SK-N-SH treated with all-trans-retinoic acid at 6 μM for 48 hours (cell line): Measurements from ENCODE around the gene JAK1.

Source experiments
- ATAC-seq: fragments of 200-7000 bp; cut with Tn5 transposase; 3 replicates; pipeline ENCODE4 v1.9.1; 2020; ENCODE audit warnings: mild to moderate bottlenecking, moderate library complexity
- BACH2 ChIP-seq: fragments of 250-450 bp; sonication (Bioruptor Pico); IDR thresholded peaks from 2 replicates; pipeline ENCODE4 v1.9.0; 2021; ENCODE audit warnings: mild to moderate bottlenecking, borderline replicate concordance
- CREB5 ChIP-seq: fragments of 250-450 bp; sonication (Bioruptor Pico); IDR thresholded peaks from 2 replicates; pipeline ENCODE4 v1.5.1; 2020; ENCODE audit warnings: low read depth, mild to moderate bottlenecking, moderate library complexity
- CSDC2 ChIP-seq: fragments of 250-450 bp; sonication (Bioruptor Pico); IDR thresholded peaks from 2 replicates; pipeline ENCODE4 v1.5.0; 2020; ENCODE audit warnings: mild to moderate bottlenecking, moderate library complexity
- ESRRG ChIP-seq: fragments of 250-450 bp; sonication (Bioruptor Pico); IDR thresholded peaks from 2 replicates; pipeline ENCODE4 v1.6.1; 2021; ENCODE audit warnings: mild to moderate bottlenecking
- GLIS3 ChIP-seq: fragments of 250-450 bp; sonication (Bioruptor Pico); IDR thresholded peaks from 2 replicates; pipeline ENCODE4 v1.5.0; 2020; ENCODE audit warnings: mild to moderate bottlenecking, moderate library complexity
- ISL1 ChIP-seq: fragments of 250-450 bp; sonication (Bioruptor Pico); IDR thresholded peaks from 2 replicates; pipeline ENCODE4 v2.1.2; 2022; ENCODE audit warnings: mild to moderate bottlenecking, moderate library complexity
- OSR1 ChIP-seq: fragments of 250-450 bp; sonication (Bioruptor Pico); IDR thresholded peaks from 2 replicates; pipeline ENCODE4 v1.8.0; 2022; ENCODE audit warnings: moderate library complexity, mild to moderate bottlenecking, inconsistent platforms
- PATZ1 ChIP-seq: fragments of 250-450 bp; sonication (Bioruptor Pico); IDR thresholded peaks from 2 replicates; pipeline ENCODE4 v1.8.0; 2020; ENCODE audit warnings: mild to moderate bottlenecking, moderate library complexity, borderline replicate concordance
- POU6F1 ChIP-seq: fragments of 250-450 bp; sonication (Bioruptor Pico); IDR thresholded peaks from 2 replicates; pipeline ENCODE4 v1.8.0; 2021; ENCODE audit warnings: low read depth, mild to moderate bottlenecking, moderate library complexity, borderline replicate concordance
- PPARA ChIP-seq: fragments of 250-450 bp; sonication (Bioruptor Pico); IDR thresholded peaks from 2 replicates; pipeline ENCODE4 v1.5.0; 2020; ENCODE audit warnings: mild to moderate bottlenecking, borderline replicate concordance
- RARB ChIP-seq: fragments of 250-450 bp; sonication (Bioruptor Pico); IDR thresholded peaks from 2 replicates; pipeline ENCODE4 v1.8.0; 2021; ENCODE audit warnings: mild to moderate bottlenecking, moderate library complexity
- SNAI2 ChIP-seq: fragments of 250-450 bp; sonication (Bioruptor Pico); IDR thresholded peaks from 2 replicates; pipeline ENCODE4 v1.5.0; 2020; ENCODE audit warnings: mild to moderate bottlenecking, moderate library complexity
- TOX ChIP-seq: fragments of 250-450 bp; sonication (Bioruptor Pico); IDR thresholded peaks from 2 replicates; pipeline ENCODE4 v1.8.0; 2021; ENCODE audit warnings: mild to moderate bottlenecking, moderate library complexity, borderline replicate concordance
- TSHZ2 ChIP-seq: fragments of 250-450 bp; sonication (Bioruptor Pico); IDR thresholded peaks from 2 replicates; pipeline ENCODE4 v1.5.0; 2020; ENCODE audit warnings: mild to moderate bottlenecking, moderate library complexity
- ZFP30 ChIP-seq: fragments of 450-650 bp; formaldehyde crosslinking; IDR thresholded peaks from 2 replicates; pipeline ENCODE4 v1.5.0; 2022; ENCODE audit warnings: mild to moderate bottlenecking, moderate library complexity
- ZNF565 ChIP-seq: fragments of 450-650 bp; formaldehyde crosslinking; conservative IDR thresholded peaks from 2 replicates; pipeline ENCODE4 v1.5.0; 2020; ENCODE audit warnings: low read depth, mild to moderate bottlenecking, moderate library complexity
- ZNF70 ChIP-seq: fragments of 450-650 bp; formaldehyde crosslinking; IDR thresholded peaks from 2 replicates; pipeline ENCODE4 v1.5.0; 2020; ENCODE audit warnings: mild to moderate bottlenecking, moderate library complexity
- ZNF8 ChIP-seq: fragments of 450-650 bp; formaldehyde crosslinking; IDR thresholded peaks from 2 replicates; pipeline ENCODE4 v1.5.0; 2020; ENCODE audit warnings: mild to moderate bottlenecking, moderate library complexity

The JAK1 gene

DNA sequence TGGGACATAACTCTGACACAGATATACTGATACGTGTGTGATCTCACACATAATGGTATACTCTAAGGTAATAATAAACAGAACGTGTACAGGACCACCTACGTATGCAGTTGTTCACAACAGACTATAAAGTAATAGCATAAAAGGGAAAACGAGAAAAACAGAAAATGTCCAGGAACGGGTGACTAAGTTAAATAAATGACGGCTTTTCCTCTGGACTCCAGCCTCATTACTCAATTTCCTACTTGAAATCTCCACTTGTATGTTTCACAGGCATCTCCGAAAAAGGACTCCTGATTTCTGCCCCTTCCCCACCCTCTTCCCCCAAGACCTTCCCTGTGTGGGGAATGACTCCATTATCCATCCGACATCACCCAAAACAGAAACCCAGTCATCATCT is 95.1 kb downstream of the JAK1 start:
- no peak for ATAC-seq
- TF ChIP-seq PPARA (CRISPR knock-in tag): no peak
- TF ChIP-seq TSHZ2 (CRISPR knock-in tag): no peak
- TF ChIP-seq BACH2 (CRISPR knock-in tag): no peak
- no peak for TF ChIP-seq RARB (CRISPR knock-in tag)
- TF ChIP-seq ZNF70 (CRISPR knock-in tag): no peak
- no peak for TF ChIP-seq POU6F1 (CRISPR knock-in tag)
- no peak for TF ChIP-seq ZNF565 (CRISPR knock-in tag)
- no peak for TF ChIP-seq ESRRG (CRISPR knock-in tag)
- no peak for TF ChIP-seq ZFP30
- no peak for TF ChIP-seq OSR1 (CRISPR knock-in tag)
- TF ChIP-seq CREB5 (CRISPR knock-in tag): no peak
- TF ChIP-seq, all 23 proteins: peak for 0

DNA sequence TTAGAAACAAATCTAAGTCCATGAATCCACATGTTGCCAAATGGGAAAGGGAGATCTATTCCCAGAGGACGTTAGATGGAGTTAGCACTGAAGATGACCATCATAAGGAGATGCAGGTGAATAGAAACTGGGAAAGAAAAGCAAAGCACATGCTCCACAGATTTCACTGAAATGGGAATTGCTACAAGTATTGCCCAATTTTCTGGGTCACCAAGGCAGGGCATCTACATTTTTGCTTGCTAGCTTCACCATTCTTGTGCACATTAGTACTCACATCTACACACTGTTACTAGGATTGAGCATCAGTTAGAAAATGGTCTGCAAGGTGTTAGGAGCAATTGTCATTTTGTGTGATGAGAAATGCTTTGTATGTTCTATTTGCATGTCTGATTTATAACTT is 99.1 kb downstream of the JAK1 start:
- no peak for ATAC-seq
- TF ChIP-seq SNAI2: no peak
- TF ChIP-seq ZNF565 (CRISPR knock-in tag): no peak
- no peak for TF ChIP-seq ISL1
- no peak for TF ChIP-seq ESRRG (CRISPR knock-in tag)
- no peak for TF ChIP-seq ZNF8 (CRISPR knock-in tag)
- TF ChIP-seq GLIS3 (CRISPR knock-in tag): no peak
- no peak for TF ChIP-seq TOX (CRISPR knock-in tag)
- no peak for TF ChIP-seq OSR1 (CRISPR knock-in tag)
- TF ChIP-seq ZFP30: no peak
- TF ChIP-seq CSDC2 (CRISPR knock-in tag): no peak
- TF ChIP-seq PATZ1: no peak

GRCh38 chr1:64866689-64867088 is 99.7 kb downstream of the JAK1 start:
- TF ChIP-seq ISL1: no peak
- no peak for TF ChIP-seq OSR1 (CRISPR knock-in tag)
- TF ChIP-seq ESRRG (CRISPR knock-in tag): no peak
- TF ChIP-seq ZNF8 (CRISPR knock-in tag): no peak
- no peak for TF ChIP-seq POU6F1 (CRISPR knock-in tag)
- ATAC-seq: no peak

- no peak for TF ChIP-seq TOX (CRISPR knock-in tag)
- no peak for ATAC-seq
These were observed 101.1 kb downstream of the JAK1 start for GRCh38 chr1:64865105-64865757.
